GM10847 (cell line): ENCODE measurements around the gene IP6K3.

ENCODE experiments used
- POLR2A ChIP-seq: IDR thresholded peaks from 2 replicates; pipeline ENCODE4 v1.6.1; 2011; ENCODE audit not compliant: insufficient read length; ENCODE audit errors: extremely low read depth

Gene IP6K3

GRCh38 chr6:33678932-33679490 is 67.7 kb downstream of the IP6K3 start:
- no peak for TF ChIP-seq POLR2A

- no peak for TF ChIP-seq POLR2A
These were observed 68.3 kb downstream of the IP6K3 start for GRCh38 chr6:33678233-33678931.

DNA sequence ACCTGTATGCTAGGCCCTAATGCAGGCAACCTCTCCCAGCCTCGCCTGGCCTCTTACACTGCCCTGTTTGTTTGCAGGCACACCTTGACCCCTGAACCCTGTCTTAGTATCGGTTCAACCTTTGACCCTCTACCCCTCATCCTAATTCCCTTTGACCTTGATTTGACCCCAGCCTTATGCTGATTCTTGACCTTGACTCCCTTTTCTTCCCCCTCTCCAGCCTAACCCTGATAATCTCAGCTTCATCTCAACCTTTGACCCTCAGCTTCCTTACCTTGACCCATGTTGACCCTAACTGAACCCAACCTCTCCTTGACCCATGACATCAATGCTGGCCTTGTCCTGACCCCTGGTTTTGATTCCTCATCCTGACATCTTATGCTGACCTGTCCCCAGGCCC is 69.0 kb downstream of the IP6K3 start:
- no peak for TF ChIP-seq POLR2A

GRCh38 chr6:33677143-33677660 is 69.5 kb downstream of the IP6K3 start:
- TF ChIP-seq POLR2A: no peak

GRCh38 chr6:33676416-33677142 is 70.1 kb downstream of the IP6K3 start:
- TF ChIP-seq POLR2A: no peak

- no peak for TF ChIP-seq POLR2A
These were observed 70.7 kb downstream of the IP6K3 start for GRCh38 chr6:33675968-33676367.

GRCh38 chr6:33673851-33674250 is 72.9 kb downstream of the IP6K3 start:
- TF ChIP-seq POLR2A: no peak

GRCh38 chr6:33672808-33673207 is 73.9 kb downstream of the IP6K3 start:
- TF ChIP-seq POLR2A: no peak

DNA sequence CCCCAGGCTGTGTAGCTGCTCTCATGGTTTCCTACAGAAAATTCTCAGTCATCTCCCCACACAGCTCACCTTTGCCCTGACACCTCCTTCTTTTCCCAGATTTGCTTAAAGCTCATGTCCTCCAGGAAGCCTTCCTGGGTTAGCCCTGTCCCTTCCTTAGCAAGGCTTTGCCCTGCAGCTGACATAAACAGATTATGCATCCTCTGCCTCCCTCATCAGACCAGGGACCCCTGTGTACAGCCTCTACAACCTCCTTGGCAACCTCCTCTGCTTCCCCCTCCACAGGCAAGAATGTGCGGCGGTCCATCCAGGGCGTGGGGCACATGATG is 75.0 kb downstream of the IP6K3 start:
- TF ChIP-seq POLR2A: no peak
